ENCODE data around the gene PHLPP1.
A peak's percentile ranks its signal among the peaks of the same experiment; 100 is the strongest.

PHLPP1 gene

DNA sequence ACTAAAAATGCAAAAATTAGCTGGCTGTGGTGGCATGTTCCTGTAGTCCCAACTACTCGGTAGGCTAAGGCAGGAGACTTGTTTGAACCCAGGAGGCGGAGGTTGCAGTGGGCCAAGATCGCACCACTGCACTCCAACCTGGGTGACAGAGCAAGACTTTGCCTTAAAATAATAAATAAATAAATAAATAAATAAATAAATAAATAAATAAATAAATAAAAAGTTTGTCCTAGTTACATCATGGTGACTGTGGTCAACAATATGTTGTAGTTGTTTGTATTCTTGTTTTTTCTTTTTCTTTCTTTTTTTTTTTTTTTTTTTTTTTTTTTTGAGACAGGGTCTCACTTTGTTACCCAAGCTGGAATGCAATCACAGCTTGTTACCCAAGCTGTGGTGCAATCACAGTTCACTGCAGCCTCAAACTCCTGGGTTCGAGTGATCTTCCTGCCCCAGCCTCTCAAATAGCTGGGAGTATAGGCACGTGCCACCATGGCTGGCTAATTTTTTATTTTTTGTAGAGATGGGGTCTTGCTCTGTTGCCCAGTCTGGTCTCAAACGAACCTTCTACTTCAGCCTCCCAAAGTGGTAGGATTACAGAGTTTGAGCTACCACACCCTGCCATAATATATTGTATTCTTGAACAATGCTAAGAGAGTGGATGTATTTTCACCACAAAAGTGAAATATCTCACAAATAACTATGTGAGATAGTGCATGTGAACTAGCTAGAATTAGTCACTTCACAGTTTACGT, 185.0 kb downstream of the PHLPP1 start (continued):
- TF ChIP-seq ZNF473 (tag by site-specific recombination; IDR thresholded peaks at IDR 0.05) (no peak), ZNF521 (tag by site-specific recombination; IDR thresholded peaks at IDR 0.05) (no peak), GLIS1 (tag by site-specific recombination; IDR thresholded peaks at IDR 0.05) (no peak), ZBTB7A (tag by site-specific recombination; IDR thresholded peaks at IDR 0.05; ENCODE audit: low read depth) (no peak), ZBTB20 (tag by site-specific recombination; IDR thresholded peaks at IDR 0.05) (no peak), PRDM1 (tag by site-specific recombination; IDR thresholded peaks at IDR 0.05) (no peak), SP7 (tag by site-specific recombination; IDR thresholded peaks at IDR 0.05) (no peak), ZNF121 (tag by site-specific recombination; IDR thresholded peaks at IDR 0.05) (peak; percentile 68), ZNF558 (tag by site-specific recombination; IDR thresholded peaks at IDR 0.05) (no peak), ZNF555 (tag by site-specific recombination; conservative IDR thresholded peaks at IDR 0.05) (peak; percentile 52), ZNF624 (tag by site-specific recombination; IDR thresholded peaks at IDR 0.05) (no peak), ZNF214 (tag by site-specific recombination; IDR thresholded peaks at IDR 0.05; ENCODE audit: borderline replicate concordance) (no peak), ZBTB1 (tag by site-specific recombination; IDR thresholded peaks at IDR 0.05) (no peak), ZNF530 (tag by site-specific recombination; IDR thresholded peaks at IDR 0.05; ENCODE audit: low read depth) (no peak; the same call in 1 of the 2 replicates), OVOL3 (tag by site-specific recombination; IDR thresholded peaks at IDR 0.05) (no peak), ZNF830 (tag by site-specific recombination; IDR thresholded peaks at IDR 0.05; ENCODE audit: low read depth) (no peak), ZNF202 (tag by site-specific recombination; IDR thresholded peaks at IDR 0.05; ENCODE audit: borderline replicate concordance) (no peak), ZNF133 (tag by site-specific recombination; IDR thresholded peaks at IDR 0.05) (no peak), ZNF391 (tag by site-specific recombination; IDR thresholded peaks at IDR 0.05; ENCODE audit: borderline replicate concordance, low read depth) (no peak), ZNF623 (tag by site-specific recombination; IDR thresholded peaks at IDR 0.05) (peak; percentile 61), ZNF221 (tag by site-specific recombination; IDR thresholded peaks at IDR 0.05; ENCODE audit: borderline replicate concordance) (no peak)
- TF ChIP-seq, protein P1, sequence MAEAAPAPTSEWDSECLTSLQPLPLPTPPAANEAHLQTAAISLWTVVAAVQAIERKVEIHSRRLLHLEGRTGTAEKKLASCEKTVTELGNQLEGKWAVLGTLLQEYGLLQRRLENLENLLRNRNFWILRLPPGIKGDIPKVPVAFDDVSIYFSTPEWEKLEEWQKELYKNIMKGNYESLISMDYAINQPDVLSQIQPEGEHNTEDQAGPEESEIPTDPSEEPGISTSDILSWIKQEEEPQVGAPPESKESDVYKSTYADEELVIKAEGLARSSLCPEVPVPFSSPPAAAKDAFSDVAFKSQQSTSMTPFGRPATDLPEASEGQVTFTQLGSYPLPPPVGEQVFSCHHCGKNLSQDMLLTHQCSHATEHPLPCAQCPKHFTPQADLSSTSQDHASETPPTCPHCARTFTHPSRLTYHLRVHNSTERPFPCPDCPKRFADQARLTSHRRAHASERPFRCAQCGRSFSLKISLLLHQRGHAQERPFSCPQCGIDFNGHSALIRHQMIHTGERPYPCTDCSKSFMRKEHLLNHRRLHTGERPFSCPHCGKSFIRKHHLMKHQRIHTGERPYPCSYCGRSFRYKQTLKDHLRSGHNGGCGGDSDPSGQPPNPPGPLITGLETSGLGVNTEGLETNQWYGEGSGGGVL (tag by site-specific recombination; IDR thresholded peaks at IDR 0.05), result no peak
- TF ChIP-seq, protein P2, sequence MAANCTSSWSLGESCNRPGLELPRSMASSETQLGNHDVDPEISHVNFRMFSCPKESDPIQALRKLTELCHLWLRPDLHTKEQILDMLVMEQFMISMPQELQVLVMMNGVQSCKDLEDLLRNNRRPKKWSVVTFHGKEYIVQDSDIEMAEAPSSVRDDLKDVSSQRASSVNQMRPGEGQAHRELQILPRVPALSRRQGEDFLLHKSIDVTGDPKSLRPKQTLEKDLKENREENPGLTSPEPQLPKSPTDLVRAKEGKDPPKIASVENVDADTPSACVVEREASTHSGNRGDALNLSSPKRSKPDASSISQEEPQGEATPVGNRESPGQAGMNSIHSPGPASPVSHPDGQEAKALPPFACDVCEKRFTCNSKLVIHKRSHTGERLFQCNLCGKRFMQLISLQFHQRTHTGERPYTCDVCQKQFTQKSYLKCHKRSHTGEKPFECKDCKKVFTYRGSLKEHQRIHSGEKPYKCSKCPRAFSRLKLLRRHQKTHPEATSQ (tag by site-specific recombination; IDR thresholded peaks at IDR 0.05), result no peak
- TF ChIP-seq, protein P3, sequence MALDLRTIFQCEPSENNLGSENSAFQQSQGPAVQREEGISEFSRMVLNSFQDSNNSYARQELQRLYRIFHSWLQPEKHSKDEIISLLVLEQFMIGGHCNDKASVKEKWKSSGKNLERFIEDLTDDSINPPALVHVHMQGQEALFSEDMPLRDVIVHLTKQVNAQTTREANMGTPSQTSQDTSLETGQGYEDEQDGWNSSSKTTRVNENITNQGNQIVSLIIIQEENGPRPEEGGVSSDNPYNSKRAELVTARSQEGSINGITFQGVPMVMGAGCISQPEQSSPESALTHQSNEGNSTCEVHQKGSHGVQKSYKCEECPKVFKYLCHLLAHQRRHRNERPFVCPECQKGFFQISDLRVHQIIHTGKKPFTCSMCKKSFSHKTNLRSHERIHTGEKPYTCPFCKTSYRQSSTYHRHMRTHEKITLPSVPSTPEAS (tag by site-specific recombination; IDR thresholded peaks at IDR 0.05), result no peak
- TF ChIP-seq, protein P4, sequence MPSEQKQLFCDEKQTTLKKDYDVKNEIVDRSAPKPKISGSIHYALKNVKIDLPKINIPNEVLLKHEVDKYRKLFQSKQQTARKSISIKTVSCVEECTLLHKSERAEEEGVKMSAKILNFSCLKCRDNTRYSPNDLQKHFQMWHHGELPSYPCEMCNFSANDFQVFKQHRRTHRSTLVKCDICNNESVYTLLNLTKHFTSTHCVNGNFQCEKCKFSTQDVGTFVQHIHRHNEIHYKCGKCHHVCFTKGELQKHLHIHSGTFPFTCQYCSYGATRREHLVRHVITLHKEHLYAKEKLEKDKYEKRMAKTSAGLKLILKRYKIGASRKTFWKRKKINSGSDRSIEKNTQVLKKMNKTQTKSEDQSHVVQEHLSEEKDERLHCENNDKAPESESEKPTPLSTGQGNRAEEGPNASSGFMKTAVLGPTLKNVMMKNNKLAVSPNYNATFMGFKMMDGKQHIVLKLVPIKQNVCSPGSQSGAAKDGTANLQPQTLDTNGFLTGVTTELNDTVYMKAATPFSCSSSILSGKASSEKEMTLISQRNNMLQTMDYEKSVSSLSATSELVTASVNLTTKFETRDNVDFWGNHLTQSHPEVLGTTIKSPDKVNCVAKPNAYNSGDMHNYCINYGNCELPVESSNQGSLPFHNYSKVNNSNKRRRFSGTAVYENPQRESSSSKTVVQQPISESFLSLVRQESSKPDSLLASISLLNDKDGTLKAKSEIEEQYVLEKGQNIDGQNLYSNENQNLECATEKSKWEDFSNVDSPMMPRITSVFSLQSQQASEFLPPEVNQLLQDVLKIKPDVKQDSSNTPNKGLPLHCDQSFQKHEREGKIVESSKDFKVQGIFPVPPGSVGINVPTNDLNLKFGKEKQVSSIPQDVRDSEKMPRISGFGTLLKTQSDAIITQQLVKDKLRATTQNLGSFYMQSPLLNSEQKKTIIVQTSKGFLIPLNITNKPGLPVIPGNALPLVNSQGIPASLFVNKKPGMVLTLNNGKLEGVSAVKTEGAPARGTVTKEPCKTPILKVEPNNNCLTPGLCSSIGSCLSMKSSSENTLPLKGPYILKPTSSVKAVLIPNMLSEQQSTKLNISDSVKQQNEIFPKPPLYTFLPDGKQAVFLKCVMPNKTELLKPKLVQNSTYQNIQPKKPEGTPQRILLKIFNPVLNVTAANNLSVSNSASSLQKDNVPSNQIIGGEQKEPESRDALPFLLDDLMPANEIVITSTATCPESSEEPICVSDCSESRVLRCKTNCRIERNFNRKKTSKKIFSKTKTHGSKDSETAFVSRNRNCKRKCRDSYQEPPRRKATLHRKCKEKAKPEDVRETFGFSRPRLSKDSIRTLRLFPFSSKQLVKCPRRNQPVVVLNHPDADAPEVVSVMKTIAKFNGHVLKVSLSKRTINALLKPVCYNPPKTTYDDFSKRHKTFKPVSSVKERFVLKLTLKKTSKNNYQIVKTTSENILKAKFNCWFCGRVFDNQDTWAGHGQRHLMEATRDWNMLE (tag by site-specific recombination; conservative IDR thresholded peaks at IDR 0.05; ENCODE audit: low read depth), result peak; percentile 75
- TF ChIP-seq, protein P5, sequence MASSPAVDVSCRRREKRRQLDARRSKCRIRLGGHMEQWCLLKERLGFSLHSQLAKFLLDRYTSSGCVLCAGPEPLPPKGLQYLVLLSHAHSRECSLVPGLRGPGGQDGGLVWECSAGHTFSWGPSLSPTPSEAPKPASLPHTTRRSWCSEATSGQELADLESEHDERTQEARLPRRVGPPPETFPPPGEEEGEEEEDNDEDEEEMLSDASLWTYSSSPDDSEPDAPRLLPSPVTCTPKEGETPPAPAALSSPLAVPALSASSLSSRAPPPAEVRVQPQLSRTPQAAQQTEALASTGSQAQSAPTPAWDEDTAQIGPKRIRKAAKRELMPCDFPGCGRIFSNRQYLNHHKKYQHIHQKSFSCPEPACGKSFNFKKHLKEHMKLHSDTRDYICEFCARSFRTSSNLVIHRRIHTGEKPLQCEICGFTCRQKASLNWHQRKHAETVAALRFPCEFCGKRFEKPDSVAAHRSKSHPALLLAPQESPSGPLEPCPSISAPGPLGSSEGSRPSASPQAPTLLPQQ (tag by site-specific recombination; IDR thresholded peaks at IDR 0.05), result no peak
- TF ChIP-seq, protein P6, sequence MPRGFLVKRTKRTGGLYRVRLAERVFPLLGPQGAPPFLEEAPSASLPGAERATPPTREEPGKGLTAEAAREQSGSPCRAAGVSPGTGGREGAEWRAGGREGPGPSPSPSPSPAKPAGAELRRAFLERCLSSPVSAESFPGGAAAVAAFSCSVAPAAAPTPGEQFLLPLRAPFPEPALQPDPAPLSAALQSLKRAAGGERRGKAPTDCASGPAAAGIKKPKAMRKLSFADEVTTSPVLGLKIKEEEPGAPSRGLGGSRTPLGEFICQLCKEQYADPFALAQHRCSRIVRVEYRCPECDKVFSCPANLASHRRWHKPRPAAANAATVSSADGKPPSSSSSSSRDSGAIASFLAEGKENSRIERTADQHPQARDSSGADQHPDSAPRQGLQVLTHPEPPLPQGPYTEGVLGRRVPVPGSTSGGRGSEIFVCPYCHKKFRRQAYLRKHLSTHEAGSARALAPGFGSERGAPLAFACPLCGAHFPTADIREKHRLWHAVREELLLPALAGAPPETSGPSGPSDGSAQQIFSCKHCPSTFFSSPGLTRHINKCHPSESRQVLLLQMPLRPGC (tag by site-specific recombination; IDR thresholded peaks at IDR 0.05), result no peak
